ENCODE measurements around the gene SH3RF1.

Gene SH3RF1

GRCh38 chr4:169100670-169101101 lies 170.1 kb downstream of the SH3RF1 start:
- no peak for DNase-seq (ENCODE audit: low read depth)
- TF ChIP-seq MYC (IDR thresholded peaks at IDR 0.05; ENCODE audit: low read depth, low read length), result no peak
- no peak for TF ChIP-seq POLR2A (IDR thresholded peaks at IDR 0.05; ENCODE audit: extremely low read depth, insufficient read length)
- no peak for TF ChIP-seq MAX (IDR thresholded peaks at IDR 0.05; ENCODE audit: low read depth, low read length)
- no peak for TF ChIP-seq CTCF (IDR thresholded peaks at IDR 0.05; ENCODE audit: low read depth, low read length)

GRCh38 chr4:169099771-169100180 lies 171.0 kb downstream of the SH3RF1 start:
- no peak for DNase-seq (ENCODE audit: low read depth)
- no peak overlapping the region for H3K4me3 ChIP-seq (ENCODE audit: low read depth, low read length)
- no peak for TF ChIP-seq MAX (IDR thresholded peaks at IDR 0.05; ENCODE audit: low read depth, low read length)
- no peak for TF ChIP-seq MYC (IDR thresholded peaks at IDR 0.05; ENCODE audit: low read depth, low read length)
- TF ChIP-seq POLR2A (IDR thresholded peaks at IDR 0.05; ENCODE audit: extremely low read depth, insufficient read length), result no peak
- no peak for TF ChIP-seq CTCF (IDR thresholded peaks at IDR 0.05; ENCODE audit: low read depth, low read length)

More at GRCh38 chr4:169100670-169101101, 170.1 kb downstream of the SH3RF1 start:
- H3K4me3 ChIP-seq (ENCODE audit: low read depth, low read length), result no peak overlapping the region

- no peak overlapping the region for H3K4me3 ChIP-seq (ENCODE audit: low read depth, low read length)
- no peak for TF ChIP-seq MAX (IDR thresholded peaks at IDR 0.05; ENCODE audit: low read depth, low read length)
- TF ChIP-seq CTCF (IDR thresholded peaks at IDR 0.05; ENCODE audit: low read depth, low read length), result no peak
- TF ChIP-seq POLR2A (IDR thresholded peaks at IDR 0.05; ENCODE audit: extremely low read depth, insufficient read length), result no peak
- TF ChIP-seq MYC (IDR thresholded peaks at IDR 0.05; ENCODE audit: low read depth, low read length), result no peak
- DNase-seq (ENCODE audit: low read depth), result no peak
These were observed 171.6 kb downstream of the SH3RF1 start for GRCh38 chr4:169098969-169099690.

GRCh38 chr4:169098532-169098931 lies 172.2 kb downstream of the SH3RF1 start:
- H3K4me3 ChIP-seq (ENCODE audit: low read depth, low read length), result no peak overlapping the region
- peak; percentile 75 for DNase-seq (ENCODE audit: low read depth)
- TF ChIP-seq MAX (IDR thresholded peaks at IDR 0.05; ENCODE audit: low read depth, low read length) (peak; percentile 56), POLR2A (IDR thresholded peaks at IDR 0.05; ENCODE audit: extremely low read depth, insufficient read length) (no peak)

- TF ChIP-seq MAX (IDR thresholded peaks at IDR 0.05; ENCODE audit: low read depth, low read length), result no peak
- TF ChIP-seq MYC (IDR thresholded peaks at IDR 0.05; ENCODE audit: low read depth, low read length), result no peak
- TF ChIP-seq CTCF (IDR thresholded peaks at IDR 0.05; ENCODE audit: low read depth, low read length), result no peak
- TF ChIP-seq POLR2A (IDR thresholded peaks at IDR 0.05; ENCODE audit: extremely low read depth, insufficient read length), result no peak
- no peak for DNase-seq (ENCODE audit: low read depth)
- no peak overlapping the region for H3K4me3 ChIP-seq (ENCODE audit: low read depth, low read length)
These were observed 172.7 kb downstream of the SH3RF1 start for GRCh38 chr4:169098054-169098497.

GRCh38 chr4:169096221-169096620 lies 174.5 kb downstream of the SH3RF1 start:
- no peak for DNase-seq (ENCODE audit: low read depth)
- TF ChIP-seq MYC (IDR thresholded peaks at IDR 0.05; ENCODE audit: low read depth, low read length) (no peak), MAX (IDR thresholded peaks at IDR 0.05; ENCODE audit: low read depth, low read length) (no peak), CTCF (IDR thresholded peaks at IDR 0.05; ENCODE audit: low read depth, low read length) (no peak), POLR2A (IDR thresholded peaks at IDR 0.05; ENCODE audit: extremely low read depth, insufficient read length) (no peak)
- no peak overlapping the region for H3K4me3 ChIP-seq (ENCODE audit: low read depth, low read length)

Data from NB4 (cell line).